Measurements from ENCODE around the gene NBEA.

The NBEA gene

DNA sequence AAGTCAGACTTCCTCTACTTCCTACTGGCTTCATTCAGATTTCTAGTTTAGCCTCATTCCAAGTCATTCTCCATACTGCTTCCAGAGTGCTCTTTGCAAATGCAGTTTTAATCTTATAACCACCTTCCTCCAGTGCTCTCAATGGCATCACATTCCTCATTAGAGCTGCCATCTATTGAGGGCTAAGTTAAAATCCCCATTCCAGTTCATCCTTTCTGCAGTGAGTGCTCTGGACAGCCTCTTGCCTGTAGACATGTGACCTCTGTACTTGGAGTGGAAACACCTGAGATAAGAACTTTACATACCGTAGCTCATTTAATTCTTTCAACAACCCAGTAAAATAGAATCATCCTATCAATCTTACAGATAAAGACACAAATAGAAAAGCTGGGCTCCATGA is 592.3 kb downstream of the NBEA start:
- no peak for DNase-seq (ENCODE audit: low read depth)
- TF ChIP-seq, protein P1, sequence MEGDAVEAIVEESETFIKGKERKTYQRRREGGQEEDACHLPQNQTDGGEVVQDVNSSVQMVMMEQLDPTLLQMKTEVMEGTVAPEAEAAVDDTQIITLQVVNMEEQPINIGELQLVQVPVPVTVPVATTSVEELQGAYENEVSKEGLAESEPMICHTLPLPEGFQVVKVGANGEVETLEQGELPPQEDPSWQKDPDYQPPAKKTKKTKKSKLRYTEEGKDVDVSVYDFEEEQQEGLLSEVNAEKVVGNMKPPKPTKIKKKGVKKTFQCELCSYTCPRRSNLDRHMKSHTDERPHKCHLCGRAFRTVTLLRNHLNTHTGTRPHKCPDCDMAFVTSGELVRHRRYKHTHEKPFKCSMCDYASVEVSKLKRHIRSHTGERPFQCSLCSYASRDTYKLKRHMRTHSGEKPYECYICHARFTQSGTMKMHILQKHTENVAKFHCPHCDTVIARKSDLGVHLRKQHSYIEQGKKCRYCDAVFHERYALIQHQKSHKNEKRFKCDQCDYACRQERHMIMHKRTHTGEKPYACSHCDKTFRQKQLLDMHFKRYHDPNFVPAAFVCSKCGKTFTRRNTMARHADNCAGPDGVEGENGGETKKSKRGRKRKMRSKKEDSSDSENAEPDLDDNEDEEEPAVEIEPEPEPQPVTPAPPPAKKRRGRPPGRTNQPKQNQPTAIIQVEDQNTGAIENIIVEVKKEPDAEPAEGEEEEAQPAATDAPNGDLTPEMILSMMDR (IDR thresholded peaks at IDR 0.05; ENCODE audit: control insufficient read depth, extremely low read depth, insufficient read depth), result no peak
- no peak overlapping the region for H3K4me3 ChIP-seq (ENCODE audit: low read depth, low read length)

DNA sequence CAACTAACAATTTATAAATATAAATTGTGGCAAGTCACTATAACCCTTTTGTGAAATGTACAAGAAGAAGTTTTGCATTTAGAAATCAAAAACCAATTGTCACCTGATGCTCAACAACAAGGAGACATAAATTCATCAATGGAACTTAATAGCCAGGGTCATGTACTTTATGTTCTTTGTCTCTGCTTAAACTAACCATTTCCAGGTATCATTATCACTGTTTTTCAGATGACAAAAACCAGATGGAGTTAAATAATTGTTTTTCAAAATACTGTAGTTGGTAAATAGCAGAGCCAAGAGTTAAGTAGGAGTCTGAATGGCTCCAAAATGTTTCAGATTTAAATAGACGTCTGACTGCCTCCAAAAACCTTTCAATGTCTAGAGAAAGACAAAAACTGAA is 606.7 kb downstream of the NBEA start:
- TF ChIP-seq, protein P1 (IDR thresholded peaks at IDR 0.05; ENCODE audit: control insufficient read depth, extremely low read depth, insufficient read depth), result no peak
- H3K4me3 ChIP-seq (ENCODE audit: low read depth, low read length), result no peak overlapping the region
- DNase-seq (ENCODE audit: low read depth), result no peak

DNA sequence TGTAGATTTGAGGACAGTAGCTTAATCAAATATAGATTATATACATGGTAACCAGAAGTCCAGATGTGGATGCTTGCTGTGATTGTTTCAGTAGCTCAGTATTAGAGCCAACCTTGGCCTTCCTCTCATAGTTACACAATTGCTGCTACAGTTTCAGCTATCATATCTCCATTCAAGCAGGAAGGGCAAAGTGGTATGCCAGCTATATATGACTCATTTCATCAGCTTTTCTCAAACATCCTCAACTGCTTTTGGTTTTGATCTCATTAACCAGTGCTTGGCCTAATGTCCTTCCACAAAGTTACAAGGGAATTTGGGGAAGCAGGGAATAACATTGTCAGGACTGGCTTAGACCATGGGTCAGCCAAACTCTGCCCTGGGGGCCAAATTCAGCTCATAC is 607.4 kb downstream of the NBEA start:
- DNase-seq (ENCODE audit: low read depth), result no peak
- TF ChIP-seq, protein P1 (IDR thresholded peaks at IDR 0.05; ENCODE audit: control insufficient read depth, extremely low read depth, insufficient read depth), result no peak
- H3K4me3 ChIP-seq (ENCODE audit: low read depth, low read length), result no peak overlapping the region

DNA sequence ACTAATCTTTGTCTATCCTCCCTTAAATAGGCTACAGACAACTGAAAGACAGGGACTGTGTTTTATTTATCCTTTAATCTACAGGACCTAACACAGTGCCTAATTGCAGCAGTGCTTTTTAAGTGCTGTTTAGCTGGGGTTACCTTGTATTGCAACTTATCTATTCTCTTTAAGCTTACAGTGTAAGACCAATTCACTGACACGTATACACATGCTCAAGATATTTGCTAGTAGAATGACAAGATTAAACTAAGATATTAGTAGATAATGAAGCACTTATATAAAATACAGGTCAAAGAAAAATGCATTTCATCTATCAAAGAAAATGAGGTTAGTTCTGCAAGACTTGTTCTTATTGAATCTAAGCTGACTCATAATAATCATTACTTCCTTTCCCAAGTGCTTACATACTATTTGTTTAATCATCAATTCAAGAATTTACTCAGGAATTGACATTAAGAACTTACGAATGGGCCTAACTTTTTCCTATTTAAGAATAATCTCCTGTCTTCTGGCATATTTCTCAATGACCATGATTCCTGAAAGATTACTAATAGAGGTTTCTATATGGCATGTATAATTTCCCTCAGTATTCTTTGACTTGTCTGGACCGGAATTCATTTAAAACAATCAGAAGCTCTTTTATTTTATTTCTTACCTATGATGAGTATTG is 610.2 kb downstream of the NBEA start:
- H3K4me3 ChIP-seq (ENCODE audit: low read depth, low read length), result no peak overlapping the region
- TF ChIP-seq, protein P1 (IDR thresholded peaks at IDR 0.05; ENCODE audit: control insufficient read depth, extremely low read depth, insufficient read depth), result no peak
- no peak for DNase-seq (ENCODE audit: low read depth)

DNA sequence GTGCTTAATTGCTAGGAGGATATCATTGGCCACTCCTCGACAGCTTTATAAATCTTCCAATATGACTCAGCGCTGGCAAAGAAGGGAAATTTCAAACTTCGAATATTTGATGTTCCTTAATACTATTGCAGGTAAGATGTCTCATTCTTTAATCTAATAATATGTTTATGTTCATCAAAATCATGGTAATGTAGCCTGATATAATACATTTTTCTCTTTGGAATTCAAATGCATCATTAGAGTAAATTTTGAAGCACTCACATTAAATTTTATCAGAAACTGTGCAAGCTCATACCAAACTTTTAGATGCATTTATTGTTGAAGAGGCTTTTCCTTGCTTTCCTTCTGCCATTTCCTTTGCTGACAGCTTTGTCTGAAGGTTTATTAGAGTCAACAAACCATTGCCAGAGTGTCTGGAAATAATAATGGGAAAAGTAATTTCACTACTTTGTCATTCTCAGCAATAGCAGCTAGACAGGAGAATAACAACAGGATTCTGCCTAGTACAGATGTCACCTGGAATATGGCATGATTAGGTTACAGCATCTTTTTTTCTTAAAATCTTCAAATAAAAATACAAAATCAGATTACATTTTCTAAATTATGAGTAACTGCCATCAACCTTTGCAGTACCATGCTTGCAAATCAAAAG is 613.0 kb downstream of the NBEA start:
- H3K4me3 ChIP-seq (ENCODE audit: low read depth, low read length), result no peak overlapping the region
- no peak for DNase-seq (ENCODE audit: low read depth)
- TF ChIP-seq, protein P1 (IDR thresholded peaks at IDR 0.05; ENCODE audit: control insufficient read depth, extremely low read depth, insufficient read depth), result no peak

DNA sequence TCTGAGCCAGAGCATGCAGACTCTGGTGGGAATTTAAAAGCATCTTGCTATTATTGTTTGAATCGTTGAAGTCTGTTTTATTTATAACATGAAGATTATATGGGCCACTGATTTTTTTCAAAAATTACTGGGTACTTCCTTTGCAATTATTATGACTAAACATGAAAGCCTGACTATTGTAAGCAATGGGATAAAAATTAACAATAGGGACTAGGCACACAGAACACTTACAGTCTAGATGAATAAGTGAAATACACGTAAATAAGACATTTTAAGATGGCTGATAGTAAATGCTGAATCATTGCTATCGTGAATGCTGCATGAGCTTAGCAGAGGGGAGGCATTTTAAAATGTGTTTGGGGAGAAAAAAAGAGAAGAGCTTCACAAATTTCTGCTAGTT is 615.4 kb downstream of the NBEA start:
- H3K4me3 ChIP-seq (ENCODE audit: low read depth, low read length), result no peak overlapping the region
- DNase-seq (ENCODE audit: low read depth), result no peak
- TF ChIP-seq, protein P1 (IDR thresholded peaks at IDR 0.05; ENCODE audit: control insufficient read depth, extremely low read depth, insufficient read depth), result no peak

DNA sequence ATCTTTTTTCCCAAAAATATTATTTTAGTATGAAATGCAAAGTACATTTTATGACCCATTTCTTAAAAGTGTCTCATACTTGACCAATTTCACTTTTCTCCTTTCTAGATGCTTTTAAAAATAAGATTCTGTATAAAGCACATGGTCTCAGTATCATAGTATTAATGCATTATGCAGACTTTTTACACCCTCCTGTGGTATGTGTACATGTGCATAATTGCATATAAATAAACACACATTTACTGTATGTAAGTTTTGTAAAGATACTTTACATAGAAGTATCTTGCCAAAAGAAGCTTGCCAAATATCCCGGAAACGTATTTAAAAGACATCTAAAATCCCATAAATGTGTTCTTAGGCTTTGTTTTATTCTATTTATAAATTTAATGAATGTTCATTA is 619.5 kb downstream of the NBEA start:
- TF ChIP-seq, protein P1 (IDR thresholded peaks at IDR 0.05; ENCODE audit: control insufficient read depth, extremely low read depth, insufficient read depth), result no peak
- no peak overlapping the region for H3K4me3 ChIP-seq (ENCODE audit: low read depth, low read length)
- DNase-seq (ENCODE audit: low read depth), result no peak
